PC-3 (cell line): ENCODE results near the gene WDPCP. TPM values are rescaled to one million over a fixed set of nuclear protein-coding genes. Genes with fewer than 3 reads are reported as not detected.

ENCODE experiments used
- ATAC-seq: fragments of 200-7000 bp; cut with Tn5 transposase; 2 replicates; pipeline ENCODE4 v1.9.1; 2020; ENCODE audit warnings: mild to moderate bottlenecking, moderate library complexity
- BruUV-seq: library from RNA; stranded (reverse); fragments of 400-500 nt; replicated peaks from 2 replicates; lab custom pipeline; 2021; lab: Mats Ljungman, UMichigan
- CTCF ChIA-PET: fragments of 300-600 bp; sonication (Branson Sonifier 250); formaldehyde crosslinking; loops from one replicate; lab custom pipeline; 2022; ENCODE audit warnings: antibody characterized with exemption; lab: Charles Lee
- POLR2A ChIA-PET: fragments of 300-600 bp; sonication (Branson Sonifier 250); formaldehyde crosslinking; loops from one replicate; lab custom pipeline; 2022; ENCODE audit warnings: antibody characterized with exemption; ENCODE audit not compliant: unreplicated experiment; lab: Charles Lee
- DNase-seq: peaks from one replicate; pipeline ENCODE4 v3.0.0-alpha.2; 2015
- H2AFZ ChIP-seq: fragments of 300-600 bp; sonication (generic); 2 replicates; pipeline ENCODE4 v1.6.0; 2016; ENCODE audit warnings: antibody characterized with exemption, low read length
- H3F3A ChIP-seq: fragments of 300-600 bp; sonication (generic); one replicate; pipeline ENCODE4 v1.6.0; 2017; ENCODE audit warnings: antibody characterized with exemption, low read length, control low read depth, mild to moderate bottlenecking; ENCODE audit not compliant: unreplicated experiment
- H3K27ac ChIP-seq: fragments of 300-600 bp; sonication (generic); 2 replicates; pipeline ENCODE4 v1.5.1; 2016; ENCODE audit warnings: mild to moderate bottlenecking, low read length
- H3K27me3 ChIP-seq: fragments of 300-600 bp; sonication (generic); 2 replicates; pipeline ENCODE4 v1.6.1; 2016; ENCODE audit warnings: low read length, mixed read lengths
- H3K36me3 ChIP-seq: fragments of 300-600 bp; sonication (generic); 2 replicates; pipeline ENCODE4 v1.6.1; 2016; ENCODE audit warnings: low read depth, mixed run types, low read length, mixed read lengths
- H3K4me1 ChIP-seq: fragments of 300-600 bp; sonication (generic); 2 replicates; pipeline ENCODE4 v1.5.1; 2016; ENCODE audit warnings: low read length; ENCODE audit not compliant: insufficient read depth
- H3K4me2 ChIP-seq: fragments of 300-600 bp; sonication (generic); 2 replicates; pipeline ENCODE4 v1.6.0; 2016; ENCODE audit warnings: low read length
- H3K4me3 ChIP-seq: fragments of 300-600 bp; sonication (generic); 2 replicates; pipeline ENCODE4 v1.5.1; 2016; ENCODE audit warnings: mild to moderate bottlenecking, low read length, mixed read lengths
- H3K79me2 ChIP-seq: fragments of 300-600 bp; sonication (generic); 2 replicates; pipeline ENCODE4 v1.6.1; 2017; ENCODE audit warnings: low read length, mixed read lengths
- H3K9ac ChIP-seq: fragments of 300-600 bp; sonication (generic); 2 replicates; pipeline ENCODE4 v1.6.0; 2016; ENCODE audit warnings: mild to moderate bottlenecking, low read length
- H3K9me2 ChIP-seq: fragments of 300-600 bp; sonication (generic); replicated peaks from 2 replicates; pipeline ENCODE4 v1.6.1; 2016; ENCODE audit warnings: mixed run types, low read length, mixed read lengths
- H3K9me3 ChIP-seq: fragments of 300-600 bp; sonication (generic); 2 replicates; pipeline ENCODE4 v1.6.1; 2016; ENCODE audit warnings: low read length, mixed read lengths
- H4K20me1 ChIP-seq: fragments of 300-600 bp; sonication (generic); 2 replicates; pipeline ENCODE4 v1.6.1; 2016; ENCODE audit warnings: low read length, mixed read lengths
- CTCF ChIP-seq: fragments of 300-600 bp; sonication (generic); conservative IDR thresholded peaks from 2 replicates; pipeline ENCODE4 v1.5.1; 2017; ENCODE audit warnings: antibody characterized with exemption, low read depth, mild to moderate bottlenecking, low read length
- EZH2 ChIP-seq: fragments of 300-600 bp; sonication (generic); IDR thresholded peaks from one replicate; pipeline ENCODE4 v1.6.1; 2017; ENCODE audit warnings: antibody characterized with exemption, mild to moderate bottlenecking, low read length; ENCODE audit not compliant: unreplicated experiment
- EZH2phosphoT487 ChIP-seq: fragments of 300-600 bp; sonication (generic); IDR thresholded peaks from 2 replicates; pipeline ENCODE4 v1.6.1; 2018; ENCODE audit warnings: mild to moderate bottlenecking, antibody characterized with exemption, low read length, borderline replicate concordance
- intact Hi-C: fragments of 100-400 bp; cut with micrococcal nuclease; formaldehyde crosslinking; loops from 2 replicates; pipeline ENCODE4 v1.9.0; 2023
- total RNA-seq: library from RNA; depleted of rRNA; stranded (reverse); fragments of >200 nt; gene quantifications from 2 replicates; pipeline ENCODE4 v1.2.3, GENCODE V29; 2014

WDPCP gene
- total RNA-seq, 1 experiment from 2014 or later = 4.0 TPM

DNA sequence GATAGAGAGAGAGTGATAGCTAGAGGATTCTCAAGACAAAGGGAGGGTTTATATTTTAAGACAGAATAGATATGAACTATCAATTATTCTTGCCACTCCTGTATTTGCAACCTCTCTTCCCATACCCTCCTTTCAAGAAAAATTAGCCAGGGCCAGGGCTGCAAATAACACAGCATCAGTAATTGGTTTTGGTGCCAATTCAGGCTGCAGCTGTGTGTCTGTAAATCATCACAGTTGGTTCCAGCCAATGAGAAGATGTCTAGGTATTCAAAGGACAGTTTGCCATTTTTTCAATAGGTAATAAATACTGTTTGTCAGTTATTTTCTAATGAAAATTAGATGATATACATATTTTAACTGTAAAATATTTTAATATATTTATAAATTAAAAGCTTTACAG is 73.5 kb downstream of the WDPCP start:
- Histone ChIP-seq H3K4me3 (no peak overlapping the region), H4K20me1 (no peaks in the 10 kb centered on the region), H3K27me3 (no peaks in the 10 kb centered on the region), H3K9me3 (no peaks in the 10 kb centered on the region), H3K4me1 (no peaks in the 10 kb centered on the region), H3F3A (no peaks in the 10 kb centered on the region), H3K9ac (no peak overlapping the region), H2AFZ (no peak overlapping the region), H3K79me2 (no peaks in the 10 kb centered on the region), H3K4me2 (no peak overlapping the region), H3K27ac (no peak overlapping the region), H3K9me2 (no peaks in the 10 kb centered on the region), H3K36me3 (no peaks in the 10 kb centered on the region)
- POLR2A ChIA-PET = no interaction called here
- ATAC-seq (no peak), DNase-seq (no peak)
- intact Hi-C loops = no loop called here
- TF ChIP-seq CTCF (no peak), EZH2phosphoT487 (no peak), EZH2 (no peak)
- CTCF ChIA-PET = no interaction called here
- BruUV-seq = no TSS peak

DNA sequence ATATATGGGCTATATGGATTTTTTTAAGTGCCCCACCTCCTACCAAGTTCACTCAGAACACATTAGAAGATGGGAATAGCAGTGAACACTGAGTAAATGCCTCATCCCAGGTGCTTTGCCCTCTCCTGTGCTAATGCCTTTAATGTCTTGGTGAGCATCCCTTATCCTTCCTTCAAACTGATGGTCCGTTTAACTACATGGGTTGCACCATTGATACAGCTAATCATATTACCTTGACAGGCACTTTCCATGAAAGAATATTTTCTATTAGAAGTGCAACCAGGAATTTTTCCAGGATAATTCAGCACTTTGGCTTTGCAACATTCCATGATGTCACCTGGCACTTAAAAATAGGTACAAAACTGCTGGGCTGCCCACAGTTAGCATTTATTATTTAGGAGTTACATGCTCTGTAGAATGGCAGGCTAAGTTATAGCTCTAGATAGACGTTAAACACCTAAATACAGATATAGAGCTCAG is 74.0 kb downstream of the WDPCP start:
- Histone ChIP-seq H3K9me3 (no peaks in the 10 kb centered on the region), H3K36me3 (no peaks in the 10 kb centered on the region), H3K79me2 (no peaks in the 10 kb centered on the region), H4K20me1 (no peaks in the 10 kb centered on the region), H3K27ac (no peak overlapping the region), H3K9me2 (no peaks in the 10 kb centered on the region), H3K9ac (no peak overlapping the region), H3K4me3 (no peak overlapping the region), H2AFZ (no peak overlapping the region), H3K4me1 (no peaks in the 10 kb centered on the region), H3K4me2 (no peak overlapping the region), H3K27me3 (no peaks in the 10 kb centered on the region), H3F3A (no peaks in the 10 kb centered on the region)
- no peak for TF ChIP-seq EZH2phosphoT487
- intact Hi-C loops = no loop called here
- DNase-seq (no peak), ATAC-seq (no peak)
- no TSS peak for BruUV-seq
- POLR2A ChIA-PET = no interaction called here
- CTCF ChIA-PET = no interaction called here

DNA sequence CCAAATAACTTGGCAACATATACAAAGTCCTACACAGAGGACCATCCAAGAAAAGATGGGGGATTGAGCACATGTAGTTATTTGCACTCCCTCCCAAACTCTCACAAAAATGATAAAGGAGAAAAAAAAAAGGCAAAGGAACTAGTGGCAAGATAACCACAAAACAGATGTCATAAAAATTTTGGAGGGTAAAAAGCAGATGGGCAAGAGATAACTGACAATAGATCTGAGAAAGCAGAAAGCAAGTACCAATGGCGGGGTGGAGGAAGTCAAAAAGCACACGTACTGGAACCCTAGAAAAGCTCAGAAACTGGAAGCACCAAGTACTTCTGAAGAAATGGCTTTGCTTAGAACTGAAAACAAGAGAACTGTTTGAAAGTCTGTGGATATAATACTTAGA is 82.0 kb downstream of the WDPCP start:
- Histone ChIP-seq H3K27me3 (no peaks in the 10 kb centered on the region), H3K9ac (no peak overlapping the region), H3K79me2 (no peaks in the 10 kb centered on the region), H3K4me1 (no peaks in the 10 kb centered on the region), H4K20me1 (no peaks in the 10 kb centered on the region), H3K9me3 (no peaks in the 10 kb centered on the region), H3K27ac (no peak overlapping the region), H2AFZ (no peak overlapping the region), H3K9me2 (no peaks in the 10 kb centered on the region), H3F3A (no peaks in the 10 kb centered on the region), H3K4me3 (no peak overlapping the region), H3K4me2 (no peak overlapping the region), H3K36me3 (no peaks in the 10 kb centered on the region)
- POLR2A ChIA-PET = no interaction called here
- no TSS peak for BruUV-seq
- no peak for TF ChIP-seq EZH2
- TF ChIP-seq EZH2phosphoT487 = no peak
- TF ChIP-seq CTCF = no peak
- no peak for DNase-seq
- intact Hi-C loops = no loop called here
- no peak for ATAC-seq
- CTCF ChIA-PET = no interaction called here
